H1 (cell line): Measurements from ENCODE around the gene PPP2R3B. TPM values are rescaled to one million over a fixed set of nuclear protein-coding genes. Genes with fewer than 3 reads are reported as not detected.

Source experiments
- CTCF ChIA-PET: fragments of 300-600 bp; sonication (Branson Sonifier 250); formaldehyde crosslinking; loops from one replicate; lab custom pipeline; 2021; ENCODE audit not compliant: partially characterized antibody; lab: Charles Lee
- POLR2A ChIA-PET: fragments of 300-600 bp; sonication (Branson Sonifier 250); formaldehyde crosslinking; loops from one replicate; lab custom pipeline; 2021; ENCODE audit warnings: inconsistent platforms; ENCODE audit not compliant: partially characterized antibody; lab: Charles Lee
- DNase-seq, 2 experiments: peaks; one replicate each; pipeline versions ENCODE4 v3.0.0 to v3.0.0-alpha.2; 2010 to 2022; ENCODE audit warnings: low spot score in 2 of 2, low read depth in 1 of 2, mixed read lengths in 1 of 2
- FAIRE-seq: peaks from 2 replicates; lab custom pipeline; 2011; peaks lifted over from hg19 to GRCh38; lab: Jason Lieb, UNC
- H2AFZ ChIP-seq: 2 replicates; pipeline ENCODE4 v1.8.1; 2012; ENCODE audit warnings: low read length, inconsistent platforms
- H2AK5ac ChIP-seq: 2 replicates; pipeline ENCODE4 v1.6.1; 2013; ENCODE audit warnings: low read depth, low read length
- H2BK120ac ChIP-seq: replicated peaks from 2 replicates; pipeline ENCODE3; 2013; ENCODE audit warnings: low read depth, low read length, inconsistent platforms
- H2BK12ac ChIP-seq: 2 replicates; pipeline ENCODE4 v1.6.1; 2013; ENCODE audit warnings: low read depth, low read length
- H2BK15ac ChIP-seq: 2 replicates; pipeline ENCODE4 v1.6.1; 2013; ENCODE audit warnings: low read length
- H2BK20ac ChIP-seq: 2 replicates; pipeline ENCODE4 v1.6.1; 2013; ENCODE audit warnings: low read length
- H2BK5ac ChIP-seq: 2 replicates; pipeline ENCODE4 v1.6.1; 2013; ENCODE audit warnings: low read depth, low read length
- H3K14ac ChIP-seq: 2 replicates; pipeline ENCODE4 v1.6.1; 2013; ENCODE audit warnings: inconsistent platforms; ENCODE audit not compliant: insufficient read length
- H3K18ac ChIP-seq: 2 replicates; pipeline ENCODE4 v1.6.1; 2013; ENCODE audit warnings: low read length; ENCODE audit errors: extremely low read depth
- H3K23ac ChIP-seq: 2 replicates; pipeline ENCODE4 v1.6.1; 2013; ENCODE audit warnings: inconsistent platforms; ENCODE audit not compliant: insufficient read length
- H3K23me2 ChIP-seq: 2 replicates; pipeline ENCODE4 v1.6.1; 2013; ENCODE audit warnings: low read depth, low read length
- H3K27ac ChIP-seq: 2 replicates; pipeline ENCODE4 v1.6.1; 2011; ENCODE audit warnings: low read depth, low read length, inconsistent platforms
- H3K27me3 ChIP-seq, 4 experiments: replicated peaks in 1 of 4; 1 replicate in 1 of 4; 2 replicates in 3 of 4; pipeline versions ENCODE4 v1.6.1 to v1.8.1; 2011 to 2013; ENCODE audit warnings: low read length in 3 of 4, mild to moderate bottlenecking in 3 of 4, inconsistent platforms in 2 of 4, mixed read lengths in 2 of 4, moderate library complexity in 1 of 4; ENCODE audit not compliant: control insufficient read depth in 3 of 4, insufficient read depth in 3 of 4; ENCODE audit errors: extremely low read depth in 1 of 4
- H3K36me3 ChIP-seq, 4 experiments: 2 replicates each; pipeline versions ENCODE4 v1.6.1 to v1.8.1; 2011 to 2013; ENCODE audit warnings: mild to moderate bottlenecking in 4 of 4, low read length in 3 of 4, moderate library complexity in 2 of 4, control low read depth in 1 of 4, inconsistent platforms in 1 of 4; ENCODE audit not compliant: insufficient read depth in 4 of 4, control insufficient read depth in 2 of 4
- H3K4ac ChIP-seq: replicated peaks from 2 replicates; pipeline ENCODE3; 2013; ENCODE audit warnings: low read length, low read depth, mixed read lengths, inconsistent platforms; ENCODE audit not compliant: insufficient read length
- H3K4me1 ChIP-seq, 4 experiments: replicated peaks in 1 of 4; 1 replicate in 1 of 4; 2 replicates in 3 of 4; pipeline versions ENCODE4 v1.6.1 to v1.8.1; 2011 to 2013; ENCODE audit warnings: low read length in 3 of 4, inconsistent platforms in 2 of 4, mixed read lengths in 1 of 4; ENCODE audit not compliant: insufficient read depth in 4 of 4, control insufficient read depth in 3 of 4
- H3K4me2 ChIP-seq, 2 experiments: 2 replicates each; pipeline versions ENCODE4 v1.6.1 to v1.8.1; 2011 to 2013; ENCODE audit warnings: low read depth in 2 of 2, low read length in 2 of 2, control low read depth in 1 of 2, inconsistent platforms in 1 of 2, mild to moderate bottlenecking in 1 of 2; ENCODE audit not compliant: insufficient read depth in 1 of 2
- H3K4me3 ChIP-seq, 4 experiments: fragments of 200-600, 300-600 bp in 1 of 4; sonication (generic), shearing (Covaris generic), sonication (Bioruptor Twin) in 1 of 4; 2 replicates each; pipeline versions ENCODE4 v1.5.1 to v1.8.1; 2011 to 2016; ENCODE audit warnings: low read length in 4 of 4, low read depth in 3 of 4, control low read depth in 2 of 4, inconsistent platforms in 2 of 4, mild to moderate bottlenecking in 2 of 4, mixed read lengths in 1 of 4, moderate library complexity in 1 of 4; ENCODE audit not compliant: insufficient read depth in 2 of 4; ENCODE audit errors: extremely low read depth in 1 of 4
- H3K56ac ChIP-seq: replicated peaks from 2 replicates; pipeline ENCODE3; 2013; ENCODE audit warnings: low read depth, mild to moderate bottlenecking, mixed read lengths, low read length, inconsistent platforms; ENCODE audit not compliant: insufficient read length
- H3K79me1 ChIP-seq: 2 replicates; pipeline ENCODE4 v1.6.1; 2013; ENCODE audit warnings: low read depth, low read length, control low read depth
- H3K79me2 ChIP-seq, 2 experiments: 2 replicates each; pipeline versions ENCODE4 v1.6.1 to v1.8.1; 2012 to 2013; ENCODE audit warnings: low read length in 2 of 2, mild to moderate bottlenecking in 2 of 2, inconsistent platforms in 1 of 2; ENCODE audit not compliant: insufficient read depth in 2 of 2, control insufficient read depth in 1 of 2
- H3K9ac ChIP-seq, 4 experiments: replicated peaks in 1 of 4; 1 replicate in 1 of 4; 2 replicates in 3 of 4; pipeline versions ENCODE4 v1.6.1 to v1.8.1; 2011 to 2013; ENCODE audit warnings: low read depth in 3 of 4, low read length in 3 of 4, control low read depth in 2 of 4, mild to moderate bottlenecking in 2 of 4, moderate library complexity in 2 of 4, inconsistent platforms in 1 of 4; ENCODE audit errors: extremely low read depth in 1 of 4
- H3K9me3 ChIP-seq, 2 experiments: 2 replicates each; pipeline versions ENCODE4 v1.6.1 to v1.8.1; 2012 to 2013; ENCODE audit warnings: mild to moderate bottlenecking in 2 of 2, moderate library complexity in 2 of 2, control low read depth in 1 of 2, inconsistent platforms in 1 of 2, low read depth in 1 of 2, low read length in 1 of 2, mixed read lengths in 1 of 2; ENCODE audit not compliant: insufficient read depth in 2 of 2
- H4K20me1 ChIP-seq, 2 experiments: replicated peaks in 1 of 2; 2 replicates each; pipeline versions ENCODE3 to v1.8.1; 2011 to 2013; ENCODE audit warnings: inconsistent platforms in 2 of 2, low read length in 2 of 2, mild to moderate bottlenecking in 1 of 2; ENCODE audit not compliant: insufficient read depth in 2 of 2, control insufficient read depth in 1 of 2
- H4K5ac ChIP-seq: 2 replicates; pipeline ENCODE4 v1.6.1; 2013; ENCODE audit warnings: low read length, low read depth, mixed read lengths, inconsistent platforms; ENCODE audit not compliant: insufficient read length
- H4K8ac ChIP-seq: 2 replicates; pipeline ENCODE4 v1.8.0; 2013; ENCODE audit warnings: mild to moderate bottlenecking, moderate library complexity, low read length, inconsistent platforms; ENCODE audit not compliant: insufficient read depth; ENCODE audit errors: extremely low read depth
- H4K91ac ChIP-seq: replicated peaks from 2 replicates; pipeline ENCODE3; 2013; ENCODE audit warnings: low read length, mixed read lengths, inconsistent platforms; ENCODE audit not compliant: insufficient read length
- WGBS, 2 experiments: shearing (Covaris generic) in 1 of 2; methylation state at CpG; one replicate each; pipeline versions ENCODE4 v1.1.6 to v1.1.7; 2013 to 2015; ENCODE audit warnings: low lambda C conversion rate in 2 of 2, mixed read lengths in 2 of 2, inconsistent platforms in 1 of 2, low coverage in 1 of 2, missing lambda C conversion rate in 1 of 2; ENCODE audit not compliant: insufficient replicate concordance in 2 of 2, insufficient coverage in 1 of 2, insufficient read length in 1 of 2; ENCODE audit errors: extremely low coverage in 1 of 2, missing lambda C conversion rate in 1 of 2; 5-methylcytosine and 5-hydroxymethylcytosine counted together
- polyA plus RNA-seq, 7 experiments: library from polyadenylated mRNA; depleted of rRNA in 3 of 7; stranded (reverse) in 5 of 7; unstranded in 2 of 7; fragments of >200 nt in 5 of 7; fragments of 200-250 nt in 2 of 7; gene quantifications; 1 replicate in 5 of 7; 2 replicates in 1 of 7; 4 replicates in 1 of 7; pipeline versions ENCODE4 v1.2.1 to v1.2.3, GENCODE V29; 2011 to 2013; ENCODE audit warnings: missing spikeins in 2 of 7, mixed read lengths in 2 of 7
- total RNA-seq: library from RNA; stranded (reverse); fragmentation: NEBNext Ultra II Directional; extraction: Animal tissue kit (Norgen Biotek cat#: 25700); gene quantifications from 2 replicates; pipeline ENCODE4 v1.2.1, GENCODE V29; 2021

The PPP2R3B gene
- total and polyA plus RNA-seq, 2 of the 8 experiments (the other 6 are each of a cell fraction or from before 2014, with no cell fraction given) = 47.6 to 86.7 TPM

- Histone ChIP-seq H3K18ac (no peak overlapping the region), H2AK5ac (peak overlapping the region; percentile 86; the same call in 1 of the 2 replicates), H3K9me3 (no peaks in the 10 kb centered on the region), H4K20me1 (peaks cover 30 to 32% of the 10 kb centered on the region in 2 experiments), H4K5ac (no peak overlapping the region), H2BK5ac (no peak overlapping the region), H4K8ac (no peak overlapping the region), H3K23me2 (peaks cover 13% of the 10 kb centered on the region; the same call in 1 of the 2 replicates), H3K79me1 (peaks cover 32% of the 10 kb centered on the region), H3K4me1 (peaks cover 0 to 26% (median 10%) of the 10 kb centered on the region in 4 experiments; a peak in 6 of 7 replicates), H3K4ac (no peak overlapping the region), H2BK12ac (0 out of 2 replicates have a peak overlapping the region, but pooled peaks have one; percentile 7), H3K14ac (no peak overlapping the region), H2AFZ (no peak overlapping the region), H3K27ac (no peak overlapping the region), H4K91ac (no peak overlapping the region), H3K56ac (no peak overlapping the region), H2BK120ac (no peak overlapping the region), H3K27me3 (peaks cover 0 to 22% (median 10%) of the 10 kb centered on the region in 4 experiments; a peak in 5 of 7 replicates), H3K23ac (no peak overlapping the region), H3K4me3 (peak overlapping the region; percentile 52 to 71 (median 62); a peak in 7 of 8 replicates), H2BK20ac (no peak overlapping the region), H3K4me2 (peak overlapping the region; percentile 72 to 92), H3K79me2 (peaks cover 10 to 64% of the 10 kb centered on the region in 2 experiments), H3K36me3 (no peaks in the 10 kb centered on the region), H2BK15ac (0 out of 2 replicates have a peak overlapping the region, but pooled peaks have one; percentile 29), H3K9ac (peak overlapping the region in 2 of 4 experiments; percentile 50 to 60; a peak in 5 of 7 replicates)
- ChIA-PET POLR2A (no interaction called here), CTCF (no interaction called here)
- 31% methylated on average over 21 of the region's 21 CpGs; no CpG with 5 or more reads in 1 of the 2 experiments for WGBS, 2 experiments
- DNase-seq (no peak), FAIRE-seq (no peak)
These were observed 12.1 kb downstream of the PPP2R3B start for GRCh38 chrX:374596-374995.
